ENCODE results near the gene PRG2.

- TF ChIP-seq CTCF (IDR thresholded peaks at IDR 0.05) (no peak), ZNF317 (CRISPR knock-in tag; IDR thresholded peaks at IDR 0.05; ENCODE audit: borderline replicate concordance, low read depth) (no peak), E2F1 (CRISPR knock-in tag; IDR thresholded peaks at IDR 0.05) (no peak), MXD4 (CRISPR knock-in tag; IDR thresholded peaks at IDR 0.05; ENCODE audit: borderline replicate concordance) (no peak), ATF2 (CRISPR knock-in tag; IDR thresholded peaks at IDR 0.05; ENCODE audit: borderline replicate concordance, low read depth) (no peak), ZNF263 (CRISPR knock-in tag; IDR thresholded peaks at IDR 0.05; ENCODE audit: low read depth) (no peak), ZNF121 (CRISPR knock-in tag; IDR thresholded peaks at IDR 0.05) (no peak), ZSCAN18 (CRISPR knock-in tag; IDR thresholded peaks at IDR 0.05) (no peak), NR2C2 (CRISPR knock-in tag; IDR thresholded peaks at IDR 0.05) (no peak), MAX (CRISPR knock-in tag; IDR thresholded peaks at IDR 0.05) (no peak)
Observed at GRCh38 chr11:57368845-57369232, 21.6 kb downstream of the PRG2 start.

Measured in WTC11 (cell line).